AG09309 (cell line): ENCODE measurements around the gene OFD1.

Experiments used
- DNase-seq: peaks from one replicate; pipeline ENCODE4 v3.0.0-alpha.2; 2010; ENCODE audit warnings: low read depth
- H3K4me3 ChIP-seq: 2 replicates; pipeline ENCODE4 v1.5.1; 2011; ENCODE audit warnings: mild to moderate bottlenecking, low read depth, low read length, moderate library complexity; ENCODE audit not compliant: control insufficient read depth
- TF ChIP-seq, protein P1 (sequence below): IDR thresholded peaks from 2 replicates; pipeline ENCODE4 v1.5.1; 2011; ENCODE audit warnings: mild to moderate bottlenecking, low read depth, low read length, inconsistent platforms; ENCODE audit not compliant: insufficient read depth, control insufficient read depth; ENCODE audit errors: missing control alignments

Gene OFD1

DNA sequence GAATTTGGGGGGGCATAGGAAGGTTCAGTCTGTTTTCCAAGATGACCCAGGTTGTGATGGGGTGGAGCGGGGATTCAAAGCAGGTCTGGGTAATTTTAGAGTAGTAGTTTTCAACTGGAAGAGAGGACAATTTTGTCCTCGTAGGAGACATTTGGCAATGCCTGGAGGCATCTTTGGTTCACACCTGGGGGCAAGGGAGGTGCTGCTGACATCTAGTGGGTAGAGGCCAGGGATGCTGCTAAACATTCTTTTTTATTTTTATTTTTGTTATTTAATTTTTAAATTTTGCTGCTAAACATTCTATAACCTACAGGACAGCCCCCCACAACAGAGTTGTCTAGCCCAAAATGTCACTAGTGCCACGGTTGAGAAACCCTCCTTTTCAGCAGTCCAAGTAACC lies 43.7 kb upstream of the OFD1 start:
- H3K4me3 ChIP-seq = no peak overlapping the region
- TF ChIP-seq, protein P1, sequence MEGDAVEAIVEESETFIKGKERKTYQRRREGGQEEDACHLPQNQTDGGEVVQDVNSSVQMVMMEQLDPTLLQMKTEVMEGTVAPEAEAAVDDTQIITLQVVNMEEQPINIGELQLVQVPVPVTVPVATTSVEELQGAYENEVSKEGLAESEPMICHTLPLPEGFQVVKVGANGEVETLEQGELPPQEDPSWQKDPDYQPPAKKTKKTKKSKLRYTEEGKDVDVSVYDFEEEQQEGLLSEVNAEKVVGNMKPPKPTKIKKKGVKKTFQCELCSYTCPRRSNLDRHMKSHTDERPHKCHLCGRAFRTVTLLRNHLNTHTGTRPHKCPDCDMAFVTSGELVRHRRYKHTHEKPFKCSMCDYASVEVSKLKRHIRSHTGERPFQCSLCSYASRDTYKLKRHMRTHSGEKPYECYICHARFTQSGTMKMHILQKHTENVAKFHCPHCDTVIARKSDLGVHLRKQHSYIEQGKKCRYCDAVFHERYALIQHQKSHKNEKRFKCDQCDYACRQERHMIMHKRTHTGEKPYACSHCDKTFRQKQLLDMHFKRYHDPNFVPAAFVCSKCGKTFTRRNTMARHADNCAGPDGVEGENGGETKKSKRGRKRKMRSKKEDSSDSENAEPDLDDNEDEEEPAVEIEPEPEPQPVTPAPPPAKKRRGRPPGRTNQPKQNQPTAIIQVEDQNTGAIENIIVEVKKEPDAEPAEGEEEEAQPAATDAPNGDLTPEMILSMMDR = peak; percentile 12
- no peak for DNase-seq

DNA sequence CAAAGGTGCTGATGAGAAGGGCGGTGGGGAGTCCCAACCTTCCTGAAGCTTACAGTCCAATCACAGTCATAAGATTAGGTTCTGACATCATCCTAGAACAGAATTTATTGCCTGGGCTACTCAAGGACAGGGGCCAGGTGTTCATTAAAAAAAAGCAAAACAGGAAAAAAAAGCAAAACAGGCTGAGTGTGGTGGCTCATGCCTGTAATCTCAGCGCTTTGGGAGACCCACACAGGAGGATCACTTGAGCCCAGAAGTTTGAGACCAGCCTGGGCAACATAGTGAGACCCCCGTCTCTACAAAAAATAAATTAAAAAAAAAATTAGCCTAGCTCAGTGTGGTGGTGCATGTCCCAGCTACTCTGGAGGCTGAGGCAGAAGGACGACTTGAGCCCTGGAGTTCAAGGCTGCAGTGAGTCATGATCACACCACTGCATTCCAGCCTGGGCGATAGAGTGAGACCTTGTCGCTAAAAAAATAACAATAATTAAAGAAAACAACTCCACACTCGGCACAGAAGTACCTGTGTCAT lies 42.6 kb upstream of the OFD1 start:
- TF ChIP-seq, protein P1 = no peak
- no peak for DNase-seq
- H3K4me3 ChIP-seq = no peak overlapping the region

DNA sequence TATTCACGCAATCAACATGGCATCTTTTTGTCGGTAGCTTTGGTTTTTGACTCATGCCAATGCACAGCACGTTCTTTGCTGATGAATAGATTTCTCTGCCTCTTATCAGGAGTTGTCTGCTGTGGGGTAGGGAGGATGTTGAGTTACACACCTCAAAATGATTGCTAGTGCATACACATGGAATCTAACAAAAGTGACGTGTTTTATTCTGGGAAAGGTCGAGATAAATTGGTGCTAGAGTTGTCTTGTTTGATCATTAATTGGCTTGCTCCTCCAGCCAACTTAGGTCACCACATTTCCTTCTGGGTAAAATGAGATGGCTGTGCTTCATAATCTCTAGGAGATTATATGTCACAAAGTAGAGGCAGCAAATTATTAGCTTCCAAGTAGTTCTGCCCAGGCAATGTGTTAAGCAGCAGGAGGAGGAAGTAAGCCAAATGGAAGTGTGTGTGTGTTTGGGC lies 41.7 kb upstream of the OFD1 start:
- no peak overlapping the region for H3K4me3 ChIP-seq
- DNase-seq = no peak
- TF ChIP-seq, protein P1 = no peak

DNA sequence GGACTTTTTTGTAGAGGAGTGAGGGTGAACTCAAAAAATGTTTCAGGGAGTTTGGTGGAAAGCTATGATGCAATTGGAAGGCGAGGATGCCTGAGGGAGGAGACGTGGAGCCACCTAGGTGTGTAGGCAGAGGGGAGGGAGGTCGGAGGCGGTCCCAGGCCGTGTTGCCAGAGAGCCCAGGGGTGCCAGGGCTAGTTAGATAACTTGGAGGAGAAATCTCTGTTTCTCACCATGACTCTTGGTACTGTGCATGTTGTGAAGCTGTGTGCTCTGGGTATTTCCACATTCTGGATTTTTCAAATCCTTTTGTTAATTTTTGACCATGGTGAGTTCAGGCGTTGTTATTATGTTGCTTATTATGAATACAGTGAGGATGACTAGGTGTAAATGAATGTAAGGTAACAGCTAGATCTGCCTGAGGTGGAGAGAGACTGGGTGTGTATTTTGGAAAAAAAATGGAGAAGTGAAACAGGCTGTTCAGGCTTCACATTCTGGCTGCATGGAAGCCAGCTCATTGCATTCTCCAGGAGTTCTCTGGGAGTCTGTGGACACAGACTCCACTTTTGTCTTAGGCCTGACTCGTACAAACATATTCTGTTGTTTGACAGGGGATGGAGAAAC lies 41.1 kb upstream of the OFD1 start:
- TF ChIP-seq, protein P1 = no peak
- no peak overlapping the region for H3K4me3 ChIP-seq
- no peak for DNase-seq

DNA sequence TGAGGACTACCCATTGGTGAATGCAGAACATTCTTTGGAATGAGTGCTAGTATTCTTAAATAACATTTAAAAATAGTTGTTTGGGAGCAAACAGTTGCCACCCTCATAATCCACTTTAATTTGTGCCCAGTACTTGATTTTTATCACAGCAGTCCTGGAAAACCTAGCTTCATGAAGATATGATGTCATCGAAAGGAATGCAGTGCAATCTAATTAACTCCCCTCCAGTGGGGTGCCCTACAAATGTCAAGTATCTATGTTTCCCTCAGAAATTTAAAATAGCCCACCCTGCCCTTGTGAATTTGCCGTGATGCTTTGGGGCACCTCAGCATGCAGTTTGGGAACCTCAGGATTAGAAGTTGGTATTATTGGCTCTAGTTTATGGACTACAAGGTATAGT lies 40.2 kb upstream of the OFD1 start:
- no peak for DNase-seq
- no peak overlapping the region for H3K4me3 ChIP-seq
- TF ChIP-seq, protein P1 = no peak

DNA sequence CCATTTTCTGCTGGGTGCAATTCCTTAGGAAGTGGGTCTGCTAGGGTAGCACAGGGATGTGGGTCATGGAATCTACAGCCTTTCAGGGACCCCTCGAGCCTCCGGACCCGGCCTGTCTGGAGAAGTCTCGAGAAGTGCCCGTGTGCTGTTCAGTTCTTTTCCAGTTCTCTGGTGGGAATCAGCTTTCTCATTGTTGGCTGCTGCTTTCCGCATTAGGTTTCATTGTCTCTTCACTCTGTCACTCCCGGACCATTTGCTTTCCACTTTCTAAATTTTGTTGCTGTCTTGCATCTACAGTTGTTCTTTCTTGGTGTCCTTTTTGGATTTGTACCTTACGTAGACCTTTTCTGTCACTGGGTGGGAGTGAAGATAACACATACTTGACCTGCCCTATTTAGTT lies 39.6 kb upstream of the OFD1 start:
- DNase-seq = no peak
- TF ChIP-seq, protein P1 = no peak
- H3K4me3 ChIP-seq = no peak overlapping the region

DNA sequence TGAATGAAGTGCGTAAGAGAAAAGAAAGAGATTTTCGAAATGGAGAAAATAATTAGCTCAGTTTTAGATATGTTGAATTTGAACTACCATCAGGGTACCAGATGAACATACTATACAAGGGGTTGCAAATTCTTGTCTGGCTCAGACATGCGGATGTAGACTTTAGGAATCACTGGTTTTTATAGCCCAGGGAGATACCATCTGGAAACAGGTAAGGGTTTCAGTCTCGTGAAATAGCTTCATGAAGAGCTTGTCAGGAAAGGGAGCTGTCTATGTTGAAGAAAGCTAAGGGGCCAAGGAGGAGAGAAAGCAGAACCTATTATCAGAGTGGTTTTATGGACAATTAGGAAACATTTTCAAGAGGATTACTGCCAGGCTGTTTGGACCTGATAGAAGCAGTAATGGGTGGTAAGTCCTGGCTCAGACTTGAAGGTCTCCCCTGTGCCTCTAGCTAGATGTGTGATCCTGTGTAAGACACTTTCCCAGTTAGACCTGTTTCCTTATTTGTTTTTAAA lies 38.9 kb upstream of the OFD1 start:
- DNase-seq = no peak
- H3K4me3 ChIP-seq = no peak overlapping the region
- TF ChIP-seq, protein P1 = no peak
